Sigmoid colon (tissue), 7 donors: ENCODE measurements around the gene OOSP3. TPM values are rescaled to one million over a fixed set of nuclear protein-coding genes. Genes with fewer than 3 reads are reported as not detected.

Source experiments
- DNase-seq: peaks from one replicate; pipeline ENCODE4 v3.0.0-alpha.2; 2019
- H3K27ac ChIP-seq, 4 donors: fragments of 200-600 bp; sonication (generic); one replicate each; pipeline ENCODE4 v1.5.1; 2016 to 2019; ENCODE audit warnings: mild to moderate bottlenecking in 1 of 4
- H3K27me3 ChIP-seq, 3 donors: fragments of 200-600 bp; sonication (generic); one replicate each; pipeline ENCODE4 v1.5.1; 2019; ENCODE audit warnings: mild to moderate bottlenecking in 1 of 3
- H3K36me3 ChIP-seq, 4 donors: fragments of 200-600 bp; sonication (generic); one replicate each; pipeline ENCODE4 v1.5.1; 2016 to 2019
- H3K4me1 ChIP-seq, 4 donors: fragments of 200-600 bp; sonication (generic); one replicate each; pipeline ENCODE4 v1.5.1; 2017 to 2019
- H3K4me3 ChIP-seq, 4 donors: fragments of 200-600 bp; sonication (generic); one replicate each; pipeline ENCODE4 v1.5.1; 2017 to 2019; ENCODE audit warnings: mild to moderate bottlenecking in 2 of 4, moderate library complexity in 1 of 4
- H3K9me3 ChIP-seq, 4 donors: fragments of 200-600 bp in 3 of 4; sonication (generic) in 3 of 4; one replicate each; pipeline versions ENCODE4 v1.5.1 to v1.6.1; 2013 to 2019
- EP300 ChIP-seq, 4 donors: sonication (generic); formaldehyde crosslinking; IDR thresholded peaks; one replicate each; pipeline ENCODE4 v1.6.1; 2017; ENCODE audit warnings: antibody characterized with exemption in 4 of 4
- POLR2A ChIP-seq, 2 donors: fragments of 450-650 bp; IDR thresholded peaks; one replicate each; pipeline ENCODE4 v1.6.1; 2016; ENCODE audit warnings: antibody characterized with exemption in 2 of 2, mild to moderate bottlenecking in 2 of 2, moderate library complexity in 2 of 2
- POLR2AphosphoS5 ChIP-seq, 4 donors: sonication (generic); formaldehyde crosslinking; IDR thresholded peaks; one replicate each; pipeline ENCODE4 v1.6.1; 2017; ENCODE audit warnings: antibody characterized with exemption in 4 of 4
- WGBS, 2 donors: extraction: QIAGEN DNeasy Blood & Tissue Kit; methylation state at CpG; one replicate each; pipeline ENCODE4 v1.1.7; 2013; 5-methylcytosine and 5-hydroxymethylcytosine counted together
- intact Hi-C: fragments of 100-400 bp; cut with DNase I; formaldehyde crosslinking; loops from one replicate; pipeline ENCODE4 v1.15.1; 2023
- polyA plus RNA-seq, 3 donors: library from polyadenylated mRNA; stranded (reverse); fragments of 200-250 nt; gene quantifications; one replicate each; pipeline ENCODE4 v1.2.3, GENCODE V29; 2013
- total RNA-seq, 4 donors: library from RNA; depleted of rRNA; stranded (reverse); fragments of >200 nt; gene quantifications; one replicate each; pipeline ENCODE4 v1.1.0, GENCODE V29; 2016
- TF ChIP-seq, protein P1 (sequence below), 4 experiments: fragments of 450-650 bp in 3 of 4; fragments of 200-600 bp in 1 of 4; IDR thresholded peaks; one replicate each; pipeline ENCODE4 v1.5.1; 2016 to 2019; ENCODE audit warnings: antibody characterized with exemption in 4 of 4, mild to moderate bottlenecking in 3 of 4, moderate library complexity in 2 of 4
- donor health status: healthy with polysubstance abuse.
- donor health status: Bipolar disorder and iron deficiency.
- donor health status: healthy.

The OOSP3 gene
- total and polyA plus RNA-seq, 7 donors = not detected

DNA sequence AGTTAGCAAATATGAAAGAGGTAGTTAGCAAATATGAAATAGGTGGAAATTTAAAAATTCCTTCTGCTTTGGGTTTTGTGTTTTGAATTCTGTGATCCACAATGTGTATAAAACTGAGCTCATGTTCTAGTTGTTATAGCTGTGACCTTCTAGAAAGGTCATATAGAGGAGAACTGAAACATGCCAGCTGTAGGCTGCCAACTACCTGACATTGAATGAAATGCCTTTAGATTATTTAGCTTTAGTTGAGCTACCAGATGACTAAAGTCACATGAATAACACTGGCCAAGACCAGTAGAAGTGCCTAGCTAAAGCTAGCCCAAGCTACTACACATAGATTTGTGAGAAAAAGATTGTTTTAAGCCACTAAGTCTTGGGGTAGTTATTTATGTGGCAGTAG lies 6.5 kb upstream of the OOSP3 start:
- Histone ChIP-seq H3K9me3 (peaks cover 0 to 2% (median 0%) of the 10 kb centered on the region in 4 donors), H3K27me3 (no peaks in the 10 kb centered on the region), H3K27ac (no peak overlapping the region), H3K36me3 (no peaks in the 10 kb centered on the region), H3K4me3 (no peak overlapping the region), H3K4me1 (no peaks in the 10 kb centered on the region)
- intact Hi-C loops = no loop called here
- no peak for DNase-seq
- TF ChIP-seq, protein P1, sequence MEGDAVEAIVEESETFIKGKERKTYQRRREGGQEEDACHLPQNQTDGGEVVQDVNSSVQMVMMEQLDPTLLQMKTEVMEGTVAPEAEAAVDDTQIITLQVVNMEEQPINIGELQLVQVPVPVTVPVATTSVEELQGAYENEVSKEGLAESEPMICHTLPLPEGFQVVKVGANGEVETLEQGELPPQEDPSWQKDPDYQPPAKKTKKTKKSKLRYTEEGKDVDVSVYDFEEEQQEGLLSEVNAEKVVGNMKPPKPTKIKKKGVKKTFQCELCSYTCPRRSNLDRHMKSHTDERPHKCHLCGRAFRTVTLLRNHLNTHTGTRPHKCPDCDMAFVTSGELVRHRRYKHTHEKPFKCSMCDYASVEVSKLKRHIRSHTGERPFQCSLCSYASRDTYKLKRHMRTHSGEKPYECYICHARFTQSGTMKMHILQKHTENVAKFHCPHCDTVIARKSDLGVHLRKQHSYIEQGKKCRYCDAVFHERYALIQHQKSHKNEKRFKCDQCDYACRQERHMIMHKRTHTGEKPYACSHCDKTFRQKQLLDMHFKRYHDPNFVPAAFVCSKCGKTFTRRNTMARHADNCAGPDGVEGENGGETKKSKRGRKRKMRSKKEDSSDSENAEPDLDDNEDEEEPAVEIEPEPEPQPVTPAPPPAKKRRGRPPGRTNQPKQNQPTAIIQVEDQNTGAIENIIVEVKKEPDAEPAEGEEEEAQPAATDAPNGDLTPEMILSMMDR (IDR thresholded peaks at IDR 0.05) = no peak
- TF ChIP-seq POLR2AphosphoS5 (IDR thresholded peaks at IDR 0.05) (no peak), EP300 (IDR thresholded peaks at IDR 0.05) (no peak), POLR2A (IDR thresholded peaks at IDR 0.05) (no peak)

DNA sequence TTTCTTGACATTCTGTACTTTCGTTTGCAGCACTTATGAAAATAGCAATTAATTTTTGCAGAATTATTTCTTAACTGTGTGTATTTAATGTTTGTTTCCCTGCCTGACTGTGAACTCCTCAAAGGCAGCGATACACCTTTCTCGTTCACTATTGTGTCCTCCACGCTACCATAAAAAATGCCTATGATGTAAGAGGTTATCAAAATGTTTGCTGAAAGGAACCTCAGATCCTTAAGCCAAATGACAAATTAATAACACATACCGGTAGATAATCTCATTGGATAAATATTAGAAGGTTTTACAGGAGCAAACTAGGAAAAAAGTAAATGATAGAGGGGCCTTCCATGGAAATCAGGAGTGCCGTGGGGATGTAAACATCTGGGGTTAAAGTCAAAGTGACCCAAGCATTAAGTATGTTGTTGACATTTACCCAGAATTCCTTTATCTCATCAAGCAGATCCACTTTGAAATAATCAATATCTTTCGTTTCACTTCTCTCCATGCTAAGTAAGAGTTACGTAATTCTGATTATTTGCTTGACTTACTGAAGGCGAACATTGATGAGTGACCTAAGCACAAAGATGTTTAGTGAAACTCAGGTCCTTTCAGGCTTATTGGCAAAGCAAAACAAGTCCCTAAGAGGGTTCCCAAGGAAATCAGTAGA lies 2.6 kb upstream of the OOSP3 start:
- H3K27ac ChIP-seq = no peak overlapping the region
- no peaks in the 10 kb centered on the region for H3K36me3 ChIP-seq
- no peak overlapping the region for H3K4me3 ChIP-seq
- TF ChIP-seq POLR2AphosphoS5 (IDR thresholded peaks at IDR 0.05) = no peak
- no peak for TF ChIP-seq POLR2A (IDR thresholded peaks at IDR 0.05)
- no peak for TF ChIP-seq EP300 (IDR thresholded peaks at IDR 0.05)
- TF ChIP-seq, protein P1 (IDR thresholded peaks at IDR 0.05) = no peak
- no peaks in the 10 kb centered on the region for H3K4me1 ChIP-seq
- no peaks in the 10 kb centered on the region for H3K9me3 ChIP-seq
- intact Hi-C loops = no loop called here
- no peaks in the 10 kb centered on the region for H3K27me3 ChIP-seq
- no peak for DNase-seq
- WGBS, 2 donors = 90 to 93% methylated on average over 9 of the region's 9 CpGs

DNA sequence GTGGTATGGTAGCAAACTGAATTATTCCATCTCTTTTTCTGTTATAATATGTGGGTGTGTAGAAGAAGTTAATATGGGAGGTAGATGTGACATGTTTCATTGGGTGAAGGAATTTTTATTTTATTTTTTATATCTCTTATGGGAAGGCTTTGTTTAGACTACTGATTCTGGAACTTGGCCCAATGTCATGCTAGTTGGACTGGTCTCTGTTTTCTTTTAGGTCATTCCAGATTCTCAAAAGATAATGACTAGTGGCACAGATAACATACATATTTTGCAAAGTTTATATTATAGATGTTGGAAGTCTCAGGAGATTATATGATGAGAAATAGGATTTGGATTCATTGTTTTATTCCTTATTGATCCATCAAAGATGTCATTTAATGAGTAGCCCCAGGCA lies 1.3 kb upstream of the OOSP3 start:
- no peak overlapping the region for H3K4me3 ChIP-seq
- intact Hi-C loops = no loop called here
- no peaks in the 10 kb centered on the region for H3K4me1 ChIP-seq
- TF ChIP-seq POLR2A (IDR thresholded peaks at IDR 0.05) = no peak
- TF ChIP-seq, protein P1 (IDR thresholded peaks at IDR 0.05) = no peak
- TF ChIP-seq POLR2AphosphoS5 (IDR thresholded peaks at IDR 0.05) = no peak
- TF ChIP-seq EP300 (IDR thresholded peaks at IDR 0.05) = no peak
- no peak overlapping the region for H3K27ac ChIP-seq
- H3K36me3 ChIP-seq = no peaks in the 10 kb centered on the region
- no peaks in the 10 kb centered on the region for H3K27me3 ChIP-seq
- DNase-seq = no peak
- H3K9me3 ChIP-seq = no peaks in the 10 kb centered on the region

DNA sequence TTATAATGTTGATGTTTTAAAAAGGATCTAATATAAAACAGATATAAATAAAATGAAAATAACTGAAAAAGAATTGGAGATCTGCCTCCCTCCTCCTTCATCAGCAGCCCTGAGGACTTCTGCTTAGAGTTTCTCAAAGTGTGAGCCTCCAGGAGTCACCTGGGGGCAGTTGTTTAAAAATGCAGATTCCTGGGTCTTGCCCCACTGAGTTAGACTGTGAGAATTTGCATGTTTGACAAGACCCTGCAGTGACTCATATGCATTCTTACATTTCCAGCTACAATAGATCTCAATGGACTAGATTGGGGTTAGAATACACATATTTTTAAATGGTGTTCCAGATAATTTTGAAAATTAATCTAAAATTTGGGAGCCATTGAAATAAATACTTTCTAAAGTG lies 798 bp upstream of the OOSP3 start:
- no peaks in the 10 kb centered on the region for H3K36me3 ChIP-seq
- TF ChIP-seq POLR2A (IDR thresholded peaks at IDR 0.05) (no peak), EP300 (IDR thresholded peaks at IDR 0.05) (no peak), POLR2AphosphoS5 (IDR thresholded peaks at IDR 0.05) (no peak)
- TF ChIP-seq, protein P1 (IDR thresholded peaks at IDR 0.05) = no peak
- DNase-seq = no peak
- intact Hi-C loops = no loop called here
- no peak overlapping the region for H3K4me3 ChIP-seq
- no peaks in the 10 kb centered on the region for H3K27me3 ChIP-seq
- H3K27ac ChIP-seq = no peak overlapping the region
- H3K4me1 ChIP-seq = no peaks in the 10 kb centered on the region
- H3K9me3 ChIP-seq = no peaks in the 10 kb centered on the region

DNA sequence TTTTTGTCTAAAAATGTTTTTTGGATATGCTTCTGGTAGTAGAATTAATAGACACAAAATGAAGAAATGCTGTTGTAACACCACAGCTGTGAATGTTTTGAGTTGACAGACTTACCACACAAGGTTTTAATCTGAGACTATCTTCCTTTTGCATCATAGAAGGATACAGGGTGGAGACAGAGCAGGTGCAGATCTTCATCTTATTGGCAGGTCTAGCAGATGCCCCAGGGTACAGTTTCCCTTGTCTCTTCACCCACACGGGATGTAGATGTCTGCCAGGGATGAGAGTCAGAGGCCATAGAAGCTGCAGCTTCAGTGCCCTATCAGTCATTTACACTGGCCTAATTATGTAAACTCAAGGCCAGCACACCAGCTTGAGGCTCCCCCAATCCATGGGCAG lies 985 bp downstream of the OOSP3 start:
- intact Hi-C loops = no loop called here
- WGBS, 2 donors = 65 to 71% methylated on average over 1 of the region's 1 CpG
- Histone ChIP-seq H3K9me3 (no peaks in the 10 kb centered on the region), H3K4me1 (no peaks in the 10 kb centered on the region), H3K27ac (no peak overlapping the region), H3K27me3 (no peaks in the 10 kb centered on the region), H3K36me3 (no peaks in the 10 kb centered on the region), H3K4me3 (no peak overlapping the region)
- no peak for DNase-seq
- TF ChIP-seq EP300 (IDR thresholded peaks at IDR 0.05) = no peak
- no peak for TF ChIP-seq POLR2AphosphoS5 (IDR thresholded peaks at IDR 0.05)
- TF ChIP-seq POLR2A (IDR thresholded peaks at IDR 0.05) = no peak
- TF ChIP-seq, protein P1 (IDR thresholded peaks at IDR 0.05) = no peak
